OCI-LY3 (cell line): ENCODE results near the gene MYOF.

Experiments used
- CTCF ChIP-seq: fragments of 200-600, 300-600 bp; sonication (generic); IDR thresholded peaks from 2 replicates; pipeline ENCODE4 v1.5.1; 2014; ENCODE audit warnings: antibody characterized with exemption, low read length, low read depth
- EZH2phosphoT487 ChIP-seq: fragments of 200-600 bp; shearing (Covaris generic); IDR thresholded peaks from 2 replicates; pipeline ENCODE4 v1.6.1; 2018; ENCODE audit warnings: antibody characterized with exemption, mixed run types, low read depth

DNA sequence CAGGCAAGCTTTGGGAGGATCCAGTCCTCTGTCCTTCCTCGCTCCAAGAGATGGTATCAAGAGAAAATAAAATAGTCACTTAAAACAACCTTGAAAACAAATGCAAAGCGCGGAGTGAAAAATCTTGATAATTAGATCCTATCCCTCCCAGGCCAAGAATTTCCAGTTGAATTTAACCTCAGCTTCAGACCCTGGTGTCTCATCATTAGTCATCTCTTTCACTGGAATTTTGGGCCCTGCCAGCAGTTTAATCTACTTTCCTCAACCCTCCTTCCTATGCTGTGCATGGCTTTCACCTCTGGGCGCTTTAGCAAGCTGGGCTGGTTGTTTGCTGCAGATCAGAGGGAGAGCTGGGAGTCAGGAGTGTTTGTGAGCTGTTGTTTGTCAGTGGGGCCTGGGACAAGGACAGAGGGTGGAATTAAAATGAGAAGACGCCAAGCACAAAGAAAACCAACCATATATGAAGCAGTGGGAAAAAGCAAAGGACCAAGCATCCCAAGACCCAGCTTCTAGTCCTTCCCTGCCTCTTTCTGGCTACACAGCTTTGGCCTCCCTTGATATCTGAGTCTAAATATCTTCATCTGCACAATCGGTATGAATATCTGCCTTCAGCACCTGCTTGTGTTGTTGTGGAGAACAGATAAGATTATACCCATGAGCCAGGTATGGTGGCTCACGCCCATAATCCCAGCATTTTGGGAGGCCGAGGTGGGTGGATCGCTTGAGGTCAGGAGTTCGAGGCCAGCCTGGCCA, 13.5 kb downstream of the MYOF start:
- TF ChIP-seq CTCF: no peak
- no peak for TF ChIP-seq EZH2phosphoT487
